ENCODE data around the gene MRGPRX3.

Gene MRGPRX3

DNA sequence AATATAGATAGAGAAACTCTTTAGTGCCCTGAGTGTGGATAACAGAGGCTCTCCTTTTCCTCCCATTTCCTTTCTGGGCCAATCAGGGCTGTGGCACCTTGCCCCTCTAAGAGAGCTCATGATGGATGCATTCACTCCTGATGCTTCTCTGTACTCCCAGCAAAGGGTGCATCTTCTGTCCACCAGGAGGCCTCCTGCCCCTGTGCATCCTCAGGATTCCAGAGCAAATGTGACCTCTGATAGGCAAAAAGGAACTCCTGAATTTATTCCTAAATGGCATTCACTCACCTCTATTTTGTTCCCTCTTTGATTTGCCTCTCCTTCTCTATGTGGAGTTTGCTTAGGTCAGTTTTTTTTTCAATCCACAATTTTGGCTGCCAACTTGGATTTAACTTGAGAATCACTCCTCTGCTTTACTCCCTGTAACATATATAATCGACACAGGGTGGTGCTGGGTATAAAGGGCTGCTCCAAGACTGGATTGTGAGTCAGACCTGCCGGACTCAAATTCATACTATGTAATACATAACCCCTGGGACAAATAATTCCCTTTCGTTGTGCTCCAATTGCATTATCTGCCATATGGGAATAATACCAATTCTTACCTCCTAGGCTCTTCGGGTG lies 39.1 kb downstream of the MRGPRX3 start:
- DNase-seq = no peak

DNA sequence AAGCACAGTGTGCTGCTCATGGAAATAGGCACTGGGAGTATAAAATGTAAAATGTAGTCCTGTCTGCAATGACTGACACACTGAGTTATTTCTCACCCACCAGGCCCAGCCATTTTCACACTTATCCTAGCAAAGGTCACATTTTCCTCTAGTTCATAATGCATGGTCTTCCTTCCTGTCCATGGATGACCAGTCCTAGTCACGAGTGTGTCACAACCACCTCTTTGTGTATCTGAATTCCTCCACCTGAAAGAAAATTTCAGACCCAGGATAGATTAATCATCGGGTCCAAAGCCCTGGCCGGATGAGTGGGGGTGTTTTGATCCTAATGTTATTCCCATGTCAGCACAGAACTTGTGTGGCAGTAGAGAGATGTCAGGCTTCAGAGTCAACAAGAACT lies 40.3 kb downstream of the MRGPRX3 start, which contains the start of gene MRGPRX4:
Gene MRGPRX4 (plus strand): TSS at position 172 of the 400 bp plus-strand sequence. CDS start 420 bp downstream, outside the sequence.
- DNase-seq = no peak

DNA sequence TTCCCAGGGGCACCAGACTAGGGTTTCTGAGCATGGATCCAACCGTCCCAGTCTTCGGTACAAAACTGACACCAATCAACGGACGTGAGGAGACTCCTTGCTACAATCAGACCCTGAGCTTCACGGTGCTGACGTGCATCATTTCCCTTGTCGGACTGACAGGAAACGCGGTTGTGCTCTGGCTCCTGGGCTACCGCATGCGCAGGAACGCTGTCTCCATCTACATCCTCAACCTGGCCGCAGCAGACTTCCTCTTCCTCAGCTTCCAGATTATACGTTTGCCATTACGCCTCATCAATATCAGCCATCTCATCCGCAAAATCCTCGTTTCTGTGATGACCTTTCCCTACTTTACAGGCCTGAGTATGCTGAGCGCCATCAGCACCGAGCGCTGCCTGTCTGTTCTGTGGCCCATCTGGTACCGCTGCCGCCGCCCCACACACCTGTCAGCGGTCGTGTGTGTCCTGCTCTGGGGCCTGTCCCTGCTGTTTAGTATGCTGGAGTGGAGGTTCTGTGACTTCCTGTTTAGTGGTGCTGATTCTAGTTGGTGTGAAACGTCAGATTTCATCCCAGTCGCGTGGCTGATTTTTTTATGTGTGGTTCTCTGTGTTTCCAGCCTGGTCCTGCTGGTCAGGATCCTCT lies 41.0 kb downstream of the MRGPRX3 start:
- no peak for DNase-seq
